Measurements from ENCODE around the gene CSNK1G1.

The CSNK1G1 gene

GRCh38 chr15:64185146-64185911, 170.6 kb downstream of the CSNK1G1 start:
- no peak for DNase-seq

- DNase-seq = no peak
These were observed 173.1 kb downstream of the CSNK1G1 start for GRCh38 chr15:64182859-64183370.

- no peak for DNase-seq
These were observed 175.6 kb downstream of the CSNK1G1 start for GRCh38 chr15:64180235-64180824.

- DNase-seq = no peak
These were observed 189.7 kb downstream of the CSNK1G1 start for GRCh38 chr15:64166102-64166890.

GRCh38 chr15:64164436-64164835, 191.5 kb downstream of the CSNK1G1 start:
- DNase-seq = no peak

GRCh38 chr15:64163659-64164362, 192.2 kb downstream of the CSNK1G1 start:
- DNase-seq = no peak

GRCh38 chr15:64162869-64163658, 192.9 kb downstream of the CSNK1G1 start, which contains the start of gene PPIB:
TSS of gene PPIB (minus strand) at chr15:64163022. CDS start at chr15:64162986, 36 bp downstream.
- DNase-seq = peak; percentile 96

GRCh38 chr15:64162478-64162868, 193.5 kb downstream of the CSNK1G1 start:
- no peak for DNase-seq

- DNase-seq = no peak
These were observed 194.1 kb downstream of the CSNK1G1 start for GRCh38 chr15:64161688-64162477.

- DNase-seq = no peak
These were observed 197.4 kb downstream of the CSNK1G1 start for GRCh38 chr15:64158363-64159134.

- DNase-seq = no peak
These were observed 198.3 kb downstream of the CSNK1G1 start for GRCh38 chr15:64157599-64158125.

GRCh38 chr15:64156652-64157331, 199.2 kb downstream of the CSNK1G1 start:
- DNase-seq = no peak

GRCh38 chr15:64155802-64156651, 199.9 kb downstream of the CSNK1G1 start:
- DNase-seq = no peak

GRCh38 chr15:64153480-64154367, 202.2 kb downstream of the CSNK1G1 start:
- DNase-seq = peak; percentile 84

GRCh38 chr15:64152507-64153387, 203.2 kb downstream of the CSNK1G1 start:
- DNase-seq = peak; percentile 54

Data from NCI-H526 treated with DMSO at 0.1 percent for 48 hours (cell line).